Activated CD4-positive, alpha-beta T cell treated with anti-CD3 and anti-CD28 coated beads, Interleukin-10, Interleukin-2, amounts not matched to agents 100 ng/mL and 50 ng/mL, durations not matched to agents 16 hours and 8 hours (primary cell): ENCODE results near the gene DCP1B.
A peak's percentile ranks its signal among the peaks of the same experiment; 100 is the strongest.

Experiments
- DNase-seq: peaks from one replicate; pipeline ENCODE4 v3.0.0-alpha.2; 2020

DCP1B gene

GRCh38 chr12:1934068-1934467, 70.2 kb downstream of the DCP1B start:
- DNase-seq: no peak

- no peak for DNase-seq
Observed at GRCh38 chr12:1933342-1934051, 70.8 kb downstream of the DCP1B start.

GRCh38 chr12:1932264-1932777, 71.9 kb downstream of the DCP1B start:
- DNase-seq: no peak

- DNase-seq: no peak
Observed at GRCh38 chr12:1931642-1932041, 72.6 kb downstream of the DCP1B start.

GRCh38 chr12:1930803-1931597, 73.3 kb downstream of the DCP1B start:
- DNase-seq: no peak

- no peak for DNase-seq
Observed at GRCh38 chr12:1929985-1930802, 74.1 kb downstream of the DCP1B start.

- no peak for DNase-seq
Observed at GRCh38 chr12:1929241-1929984, 74.8 kb downstream of the DCP1B start.

GRCh38 chr12:1928439-1929121, 75.7 kb downstream of the DCP1B start:
- no peak for DNase-seq

- DNase-seq: no peak
Observed at GRCh38 chr12:1927751-1928351, 76.4 kb downstream of the DCP1B start.

- DNase-seq: no peak
Observed at GRCh38 chr12:1927051-1927680, 77.1 kb downstream of the DCP1B start.

GRCh38 chr12:1926251-1926657, 78.0 kb downstream of the DCP1B start:
- no peak for DNase-seq

GRCh38 chr12:1925684-1926006, 78.6 kb downstream of the DCP1B start:
- no peak for DNase-seq

GRCh38 chr12:1924996-1925683, 79.1 kb downstream of the DCP1B start:
- no peak for DNase-seq

GRCh38 chr12:1922985-1923384, 81.3 kb downstream of the DCP1B start:
- no peak for DNase-seq

- peak; percentile 17 for DNase-seq
Observed at GRCh38 chr12:1922075-1922709, 82.1 kb downstream of the DCP1B start.

GRCh38 chr12:1920971-1921370, 83.3 kb downstream of the DCP1B start:
- no peak for DNase-seq

GRCh38 chr12:1920436-1920835, 83.8 kb downstream of the DCP1B start:
- DNase-seq: no peak

GRCh38 chr12:1919763-1920162, 84.5 kb downstream of the DCP1B start:
- DNase-seq: no peak

- no peak for DNase-seq
Observed at GRCh38 chr12:1919284-1919683, 85.0 kb downstream of the DCP1B start.

- DNase-seq: no peak
Observed at GRCh38 chr12:1918884-1919236, 85.4 kb downstream of the DCP1B start.
